Inflammatory macrophage treated with lipopolysaccharide for 1 hour (primary cell): Measurements from ENCODE around the gene TSPAN32.

Experiments
- DNase-seq, 2 donors: peaks; one replicate each; pipeline ENCODE4 v3.0.0-alpha.2; 2020 to 2022

The TSPAN32 gene

DNA sequence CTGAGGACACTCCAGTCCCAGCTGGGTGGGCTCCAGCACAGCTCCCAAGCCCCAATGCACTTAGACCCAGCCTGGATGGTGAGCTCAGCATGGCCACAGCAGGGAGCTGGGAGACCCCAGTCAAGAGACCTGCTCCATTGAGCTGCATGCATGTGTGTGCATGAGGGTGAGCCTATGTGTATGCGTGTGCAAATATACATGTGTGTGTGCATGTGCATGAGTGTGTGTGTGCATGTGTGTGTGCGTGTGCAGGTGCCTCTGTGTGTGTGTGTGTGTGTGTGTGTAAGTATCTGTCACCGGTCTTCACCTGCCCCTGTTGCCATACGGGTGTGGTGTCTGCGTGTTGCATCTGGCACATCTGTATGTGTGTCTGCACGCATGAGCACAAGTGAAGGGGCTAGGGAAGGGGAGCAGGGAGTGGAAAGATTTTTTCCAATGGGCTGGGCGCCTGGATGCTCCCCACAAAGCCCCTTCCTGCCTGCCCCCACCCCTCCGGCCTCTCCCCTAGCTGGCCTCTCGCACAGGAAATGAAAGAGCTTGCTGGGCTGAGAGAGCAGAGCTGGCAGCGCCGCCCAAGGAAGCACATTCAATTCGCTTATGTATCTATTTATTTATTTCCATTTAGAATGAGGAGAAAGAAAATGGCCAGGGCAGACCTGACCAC, 4.1 kb downstream of the TSPAN32 start:
- peak in 1 of 2 donors; percentile 8 for DNase-seq

DNA sequence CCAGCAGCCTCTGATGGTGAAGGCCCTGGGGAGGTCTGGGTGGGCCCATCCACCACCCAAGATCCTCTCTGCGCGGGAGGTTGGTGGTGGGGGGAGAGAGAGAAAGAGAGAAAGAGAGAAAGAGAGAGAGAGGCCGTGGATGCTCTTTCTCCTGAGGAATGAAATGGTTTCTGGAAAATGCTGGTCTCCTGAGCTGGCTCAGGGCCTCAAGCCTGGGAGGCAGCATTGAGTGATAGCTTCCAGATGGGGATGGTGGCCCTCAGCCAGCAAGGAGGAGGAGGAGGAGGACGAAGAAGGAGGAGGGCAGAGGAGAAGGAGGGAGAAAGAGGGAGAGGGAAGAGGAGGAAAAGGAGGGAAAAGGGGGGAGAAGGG, 4.6 kb downstream of the TSPAN32 start:
- DNase-seq: no peak

DNA sequence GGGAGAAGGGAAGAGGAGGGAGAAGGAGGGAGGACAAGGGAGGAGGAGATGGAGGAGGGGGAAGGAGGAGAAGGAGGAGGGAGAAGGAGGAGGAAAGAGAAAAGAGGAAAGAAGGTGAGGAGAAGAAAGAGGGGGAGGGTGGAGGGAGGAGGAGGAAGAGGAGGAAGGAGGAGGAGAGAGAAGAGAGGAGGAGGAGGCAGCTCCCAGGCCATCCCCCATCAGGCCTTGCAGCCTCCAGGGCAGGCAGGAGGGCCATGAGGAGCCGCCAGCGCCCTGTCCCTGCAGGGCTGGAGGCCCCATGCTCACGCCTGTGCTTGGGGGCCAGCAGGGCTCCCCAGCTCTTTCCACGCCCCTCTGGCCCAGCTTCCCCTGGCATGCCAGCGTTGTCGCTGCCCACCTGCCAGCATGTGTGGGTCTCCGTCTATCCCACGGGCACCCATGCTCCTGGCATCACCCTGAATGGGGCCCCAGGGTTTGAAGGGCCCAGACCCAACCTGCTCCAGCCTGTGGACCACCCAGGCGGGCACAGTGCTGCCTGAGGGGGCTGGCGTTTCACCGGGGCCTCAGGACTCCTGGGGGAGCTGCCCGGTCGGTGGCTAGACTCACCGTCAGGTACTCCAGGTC, 5.2 kb downstream of the TSPAN32 start:
- DNase-seq: no peak

DNA sequence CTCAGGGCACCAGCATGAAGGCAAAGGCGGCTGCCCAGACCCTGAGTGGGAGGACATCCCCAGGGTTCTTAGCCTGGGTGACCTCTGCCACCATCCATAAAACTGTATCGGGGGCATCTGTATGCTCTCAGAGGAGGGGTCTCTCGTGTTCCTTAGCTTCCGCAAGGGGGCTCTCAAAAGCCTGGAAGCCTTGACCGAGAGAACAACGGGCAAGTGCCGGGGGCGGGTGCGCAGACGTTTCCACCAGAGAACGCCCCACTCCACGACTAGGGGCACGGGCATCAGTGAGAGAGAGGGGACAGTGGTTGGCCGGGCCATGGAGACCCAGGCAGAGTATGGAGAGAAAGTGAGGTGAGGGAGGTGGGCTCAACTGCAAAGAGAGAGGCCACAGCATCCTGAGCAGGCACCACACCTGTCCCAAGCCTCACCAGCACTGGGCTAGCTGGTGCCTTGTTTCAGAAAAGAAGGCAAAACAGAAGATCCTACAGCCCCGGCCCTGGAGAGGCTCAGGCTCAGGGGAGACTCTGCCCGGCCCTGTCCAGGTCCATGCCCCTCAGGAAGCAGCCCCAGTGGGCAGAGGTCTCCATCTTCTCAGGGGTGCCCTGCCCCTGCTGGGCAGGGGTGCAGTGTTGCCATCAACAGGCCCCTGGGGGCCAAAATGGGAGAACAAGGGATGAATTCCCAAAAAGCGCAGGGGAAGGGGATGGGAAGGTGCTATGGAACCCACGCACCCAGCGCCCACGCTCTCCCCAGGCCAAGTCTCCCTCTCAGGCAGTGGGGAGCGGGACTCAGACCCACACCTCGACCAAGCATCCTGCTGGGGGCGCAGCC, 5.9 kb downstream of the TSPAN32 start:
- no peak for DNase-seq

DNA sequence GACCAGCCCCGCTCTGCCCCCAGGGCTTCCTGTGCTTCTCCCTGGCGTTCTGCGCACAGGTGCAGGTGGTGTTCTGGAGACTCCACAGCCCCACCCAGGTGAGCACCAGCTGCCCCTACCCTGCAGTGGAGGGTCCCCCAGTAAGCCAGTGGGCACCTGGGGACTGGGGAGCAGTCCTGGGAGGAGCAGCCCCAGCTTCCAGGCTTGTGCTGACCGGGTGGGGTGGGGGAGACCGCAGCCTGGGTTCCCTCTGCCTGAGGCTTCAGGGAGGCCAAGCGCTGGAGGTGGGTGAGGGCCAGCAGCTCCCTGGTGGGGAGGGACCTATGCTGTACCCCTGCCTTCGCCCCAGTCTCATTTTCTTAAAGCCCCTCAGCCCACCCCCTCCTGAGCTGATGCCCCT, 6.9 kb downstream of the TSPAN32 start:
- DNase-seq: no peak

DNA sequence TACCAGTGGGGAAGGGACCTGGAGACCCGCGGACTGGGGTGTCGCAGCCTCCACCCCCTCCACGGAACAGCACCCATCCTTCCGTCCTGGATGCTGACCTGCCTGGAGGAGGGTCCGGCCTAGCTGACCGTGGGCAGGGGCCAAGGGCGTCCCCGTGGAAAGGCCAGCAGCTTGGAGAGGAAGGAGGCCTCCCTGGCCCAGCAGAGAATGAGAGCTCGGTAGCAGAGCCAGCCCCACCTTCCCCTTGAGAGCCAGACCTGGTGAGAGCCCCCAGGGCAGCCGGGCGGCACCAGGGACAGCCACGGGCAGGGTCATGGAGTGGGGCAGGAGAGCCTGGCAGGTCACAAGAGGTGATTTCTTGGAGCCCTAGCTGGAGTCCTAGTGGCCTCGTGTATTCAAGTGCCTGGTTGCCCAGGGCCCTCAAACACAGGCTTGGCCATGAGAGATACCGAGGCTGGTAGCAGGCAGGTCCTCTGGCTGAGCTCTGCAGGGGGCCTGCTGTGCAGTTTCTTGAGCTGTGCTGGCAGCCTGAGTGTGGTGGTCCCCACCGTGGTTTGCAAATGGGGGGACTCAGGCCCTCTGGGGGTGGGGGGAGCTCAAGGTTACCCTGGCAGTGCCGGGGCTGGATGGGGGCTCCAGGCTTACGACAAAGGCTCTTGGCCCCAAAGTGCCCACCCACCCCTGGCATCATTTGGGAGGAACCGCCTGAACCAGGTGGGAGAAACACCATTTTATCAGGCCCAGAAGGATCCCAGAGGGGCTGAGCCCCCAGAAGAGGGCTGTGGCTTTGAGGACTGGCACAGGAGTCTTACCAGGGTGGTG, 7.6 kb downstream of the TSPAN32 start:
- DNase-seq: no peak

DNA sequence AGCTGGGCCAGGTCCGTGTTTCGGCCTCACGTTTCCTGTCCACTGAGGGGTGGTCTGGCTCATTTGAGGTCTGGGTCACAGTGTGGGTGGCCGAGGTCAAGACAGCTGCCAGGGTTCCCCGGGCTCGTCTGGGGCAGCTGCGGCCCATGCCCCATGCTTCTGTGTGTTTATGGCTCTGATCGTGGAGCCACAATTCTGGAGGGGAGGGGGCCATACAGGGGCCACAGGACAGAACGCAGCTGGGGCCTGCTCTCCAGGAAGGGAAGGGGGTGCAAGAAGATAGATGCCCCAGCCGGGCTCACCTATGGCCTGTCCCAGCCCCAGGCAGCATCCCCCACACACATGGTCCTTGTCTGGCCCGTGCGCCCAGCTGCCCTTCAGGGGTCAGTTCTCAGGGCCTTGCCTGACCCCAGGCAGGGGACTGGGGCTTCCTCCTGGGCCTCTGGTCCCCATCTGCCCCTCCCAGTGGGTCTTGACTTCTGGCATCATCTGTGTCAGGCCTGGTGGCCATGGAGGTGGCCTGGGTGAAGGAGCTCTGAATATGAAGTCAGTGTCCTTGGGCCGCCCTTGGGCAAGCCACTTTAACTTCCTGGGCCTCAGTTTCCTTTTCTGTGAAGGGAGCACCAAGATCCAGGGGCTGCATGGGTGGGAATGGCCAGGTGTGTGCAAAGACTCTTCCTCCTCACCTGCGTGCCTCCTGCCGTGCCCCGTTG, 8.4 kb downstream of the TSPAN32 start:
- DNase-seq: no peak

DNA sequence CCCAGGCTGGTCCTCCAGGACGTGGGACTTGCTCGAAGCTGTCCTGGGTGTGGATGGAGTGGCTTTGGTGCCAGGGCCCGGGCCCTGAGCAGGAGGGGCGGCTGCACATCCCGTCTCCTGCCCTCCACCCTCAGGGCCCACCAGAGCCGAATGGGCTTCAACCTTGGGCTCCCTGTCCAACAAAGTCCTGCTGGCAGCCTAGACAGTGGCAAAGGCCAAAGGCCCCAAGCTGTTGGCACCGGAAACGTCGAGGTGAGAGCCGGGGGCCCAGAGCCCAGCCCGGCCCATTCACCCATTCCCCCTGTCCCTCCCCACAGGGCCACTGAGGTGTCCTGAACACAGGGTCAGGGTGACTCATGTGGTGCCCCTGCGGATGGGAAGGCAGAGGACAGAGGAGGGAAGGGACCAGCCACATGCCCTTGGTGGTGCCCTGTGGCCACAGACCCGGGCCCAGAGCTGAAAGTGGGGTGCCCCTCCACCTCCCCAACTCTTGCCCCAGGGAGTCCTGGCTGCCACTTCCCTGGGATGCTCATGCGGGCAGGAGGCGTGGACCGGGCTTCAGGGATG, 9.1 kb downstream of the TSPAN32 start:
- DNase-seq: no peak

DNA sequence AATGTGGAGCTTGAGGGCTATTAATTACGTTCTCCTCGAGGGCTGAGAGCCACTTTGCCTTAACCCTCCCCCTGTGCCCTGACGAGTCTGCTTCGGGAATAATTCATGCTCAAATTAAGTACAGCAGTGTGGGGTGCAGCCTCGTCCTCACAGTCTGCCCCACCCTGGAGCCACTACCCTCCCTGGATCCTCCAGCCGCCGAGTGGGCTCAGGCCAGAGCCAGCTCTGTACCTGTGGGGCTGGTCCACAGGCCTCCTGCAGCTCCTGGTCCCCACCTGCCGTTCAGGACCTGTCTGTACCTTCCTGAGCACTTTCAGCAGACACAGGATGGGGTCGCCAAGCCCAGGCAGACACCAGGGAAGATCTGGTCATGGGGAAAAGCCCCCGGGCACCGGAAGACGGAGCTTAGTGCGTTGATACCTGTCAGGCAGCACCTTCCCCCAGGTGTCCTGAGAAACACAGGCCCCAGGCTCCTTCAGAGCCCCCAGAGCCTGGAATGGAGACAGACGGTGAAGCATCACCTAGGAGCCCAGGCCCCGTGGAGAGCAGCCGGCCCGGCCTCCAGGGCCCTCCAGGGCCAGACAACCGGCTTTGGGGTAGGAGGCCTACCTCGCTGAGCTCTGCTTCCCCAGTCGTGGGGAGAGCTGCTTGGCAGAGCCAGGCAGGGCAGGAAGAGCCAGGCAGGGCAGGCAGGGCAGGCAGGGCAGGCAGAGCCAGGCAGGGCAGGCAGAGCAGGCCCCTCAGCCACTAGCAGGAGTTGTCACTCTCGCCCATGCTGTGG, 9.7 kb downstream of the TSPAN32 start:
- DNase-seq: no peak

DNA sequence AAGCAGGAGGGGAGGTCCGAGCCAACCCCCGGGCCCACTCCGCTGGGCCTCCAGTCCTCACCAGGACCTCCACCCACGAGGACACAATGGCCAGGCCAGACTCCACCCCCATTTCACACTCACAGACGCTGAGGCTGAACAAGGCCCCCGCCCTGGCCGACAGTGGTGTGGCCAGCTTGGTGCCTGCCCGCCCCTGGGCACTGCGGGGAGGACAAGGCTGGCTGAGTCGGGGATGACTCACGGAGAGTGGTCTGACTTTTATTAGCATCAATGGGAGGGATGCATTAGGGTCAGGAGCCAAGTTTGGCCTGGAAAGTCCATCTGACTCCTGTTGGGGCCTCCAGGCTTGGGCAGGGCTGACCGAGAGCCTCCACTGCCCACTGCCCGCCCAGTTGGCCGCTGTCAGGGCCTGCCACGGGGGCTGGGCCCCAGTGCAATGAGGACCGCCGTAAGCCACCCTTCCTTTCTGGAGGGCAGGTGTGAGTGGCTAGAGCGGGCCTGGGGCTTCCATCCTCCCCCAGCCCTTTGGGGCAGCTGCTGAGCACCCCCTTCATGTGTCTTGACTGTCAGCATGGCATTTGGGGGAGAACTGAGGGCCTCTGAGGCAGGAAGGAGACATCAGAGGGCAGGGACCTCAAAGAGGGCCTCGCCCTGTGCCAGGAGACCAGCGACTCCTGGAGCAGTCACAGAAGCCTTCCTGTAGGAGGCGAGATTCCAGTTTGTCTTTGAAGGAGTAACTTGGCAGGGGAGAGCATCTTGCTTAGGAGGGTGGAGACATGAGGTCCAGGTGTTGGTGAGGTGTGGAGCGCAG, 10.6 kb downstream of the TSPAN32 start:
- DNase-seq: no peak

DNA sequence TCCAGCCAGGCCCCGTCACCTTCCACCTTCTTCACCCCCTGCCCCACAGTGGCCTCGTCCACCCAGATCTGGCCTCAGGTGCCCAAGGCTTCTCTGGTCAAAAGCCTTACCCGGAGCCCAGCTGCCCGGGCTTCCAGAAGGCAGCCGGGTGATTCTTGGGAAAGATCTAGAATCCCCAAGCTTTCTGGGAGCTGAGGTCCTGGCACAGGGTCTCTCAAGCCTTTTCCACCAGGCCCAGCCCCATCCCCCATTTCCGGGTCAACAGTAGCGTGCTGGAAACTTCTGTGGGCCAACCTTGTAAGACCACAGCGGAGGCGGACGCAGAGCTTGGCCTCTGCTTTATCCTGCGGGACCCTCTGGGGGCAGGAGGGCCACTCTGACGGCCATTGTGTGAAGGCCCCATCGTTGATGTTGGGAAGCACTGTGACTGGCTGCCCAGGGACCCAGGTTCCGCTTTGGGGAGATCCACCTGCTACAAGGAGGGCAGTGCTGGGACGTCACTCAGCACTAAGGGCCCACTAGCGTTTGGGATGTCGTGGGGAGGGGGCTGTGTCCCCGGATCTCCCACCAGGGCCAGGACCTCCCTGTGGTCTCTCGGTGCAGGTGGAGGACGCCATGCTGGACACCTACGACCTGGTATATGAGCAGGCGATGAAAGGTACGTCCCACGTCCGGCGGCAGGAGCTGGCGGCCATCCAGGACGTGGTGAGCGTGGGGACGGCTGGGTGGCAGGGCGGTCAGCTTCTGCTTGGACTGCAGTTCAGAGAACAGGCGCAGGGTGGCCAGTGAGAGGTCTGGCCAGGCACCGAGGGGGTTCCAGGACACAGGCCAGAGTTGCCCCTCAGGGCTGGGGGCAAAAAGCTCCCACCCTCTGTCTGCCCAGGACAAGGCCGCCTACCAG, 11.5 kb downstream of the TSPAN32 start:
- no peak for DNase-seq

DNA sequence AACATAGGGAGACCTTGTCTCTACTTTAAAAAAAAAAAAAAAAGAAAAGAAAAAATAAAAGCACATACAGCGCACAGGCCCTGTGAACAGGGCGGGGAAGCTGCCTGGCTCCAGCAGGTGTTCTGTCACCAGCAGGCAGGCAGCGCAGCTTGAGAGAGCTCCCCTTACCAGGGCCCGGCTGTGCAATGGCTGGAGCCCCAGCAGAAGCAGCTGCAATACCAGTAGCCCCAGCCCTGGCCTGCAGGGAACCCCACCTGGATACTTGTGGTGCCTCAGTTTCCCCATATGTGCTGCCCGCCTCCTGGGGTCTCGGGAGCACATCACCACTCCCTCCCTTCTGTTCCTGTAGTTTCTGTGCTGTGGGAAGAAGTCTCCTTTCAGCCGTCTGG, 12.3 kb downstream of the TSPAN32 start:
- no peak for DNase-seq

DNA sequence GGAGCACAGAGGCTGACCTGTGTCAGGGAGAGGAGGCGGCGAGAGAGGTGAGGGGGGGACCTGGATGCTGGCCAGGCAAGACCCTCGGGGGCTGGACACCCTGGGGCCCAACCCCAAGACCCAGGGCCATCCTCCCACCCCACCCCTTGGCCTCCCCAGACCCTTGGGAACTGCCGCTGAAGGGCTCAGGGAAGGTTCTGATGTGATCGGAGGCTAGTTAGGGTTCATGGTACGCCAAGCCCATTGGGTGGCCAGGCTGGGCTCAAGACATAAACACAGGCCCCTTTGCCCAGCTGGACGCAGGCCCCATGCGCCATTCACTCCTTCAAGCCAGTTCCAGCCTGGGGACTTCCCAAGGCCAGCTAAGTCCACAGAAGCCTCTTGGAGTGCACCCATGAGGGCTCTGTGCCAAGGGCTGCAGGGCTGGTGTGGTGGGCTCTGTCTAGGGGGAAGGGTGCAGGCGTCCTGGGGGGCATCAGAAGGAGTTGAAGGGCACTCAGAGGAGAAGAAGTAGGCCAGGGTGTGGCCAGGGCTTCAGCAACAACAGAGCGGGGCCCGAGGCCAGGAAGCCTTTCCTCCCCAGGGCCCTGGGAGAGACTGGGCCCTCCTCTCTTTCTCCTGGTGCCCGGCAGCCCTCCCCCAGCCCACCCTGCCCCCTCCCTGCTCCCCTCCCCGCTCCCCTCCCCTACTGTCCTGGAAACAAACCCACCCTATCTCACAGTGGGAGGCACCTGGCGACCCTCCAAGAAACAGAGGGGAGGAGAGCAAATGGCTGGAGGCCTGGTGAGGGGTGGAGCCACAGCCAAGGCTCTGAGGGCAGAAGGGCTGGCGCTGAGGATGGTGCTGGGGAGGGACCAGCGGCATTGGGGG, 12.9 kb downstream of the TSPAN32 start:
- DNase-seq: no peak

DNA sequence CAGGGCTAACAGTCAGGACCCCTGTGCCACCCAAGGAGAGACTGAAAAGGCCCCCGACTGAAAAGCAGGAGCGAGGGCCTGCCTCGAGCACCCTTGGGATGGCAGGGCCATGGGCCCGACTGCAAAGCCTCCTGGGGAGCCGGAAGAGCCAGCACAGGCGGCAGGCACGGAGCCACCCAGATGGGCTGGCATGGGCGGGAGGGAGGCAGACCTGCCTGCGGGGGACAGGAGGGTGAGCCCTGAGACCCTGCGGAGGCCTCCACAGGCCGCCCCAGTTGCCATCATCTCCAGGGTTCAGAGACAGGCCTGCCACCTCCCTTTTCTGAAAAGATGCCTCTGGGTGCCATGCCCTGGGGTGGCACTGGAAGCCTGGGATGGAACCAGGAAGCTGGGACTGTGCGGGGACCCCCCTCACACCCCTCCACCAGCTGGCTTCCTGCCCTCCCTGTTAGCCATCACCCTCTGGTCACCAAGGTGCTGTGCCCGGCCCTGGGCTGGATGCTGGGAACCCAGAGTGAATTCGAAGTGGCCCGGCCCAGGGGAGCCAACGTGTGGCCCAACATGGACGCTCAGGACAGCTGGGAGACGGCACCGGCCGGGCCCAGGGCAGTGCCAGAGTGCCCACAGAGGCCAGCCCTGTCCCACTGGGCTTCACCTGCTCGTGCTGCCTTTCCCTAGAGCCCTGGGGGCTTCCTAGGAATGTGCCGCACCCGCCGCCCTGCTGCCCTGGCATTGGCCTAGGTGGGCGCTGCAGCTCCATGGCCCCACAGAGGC, 13.8 kb downstream of the TSPAN32 start:
- DNase-seq: no peak

DNA sequence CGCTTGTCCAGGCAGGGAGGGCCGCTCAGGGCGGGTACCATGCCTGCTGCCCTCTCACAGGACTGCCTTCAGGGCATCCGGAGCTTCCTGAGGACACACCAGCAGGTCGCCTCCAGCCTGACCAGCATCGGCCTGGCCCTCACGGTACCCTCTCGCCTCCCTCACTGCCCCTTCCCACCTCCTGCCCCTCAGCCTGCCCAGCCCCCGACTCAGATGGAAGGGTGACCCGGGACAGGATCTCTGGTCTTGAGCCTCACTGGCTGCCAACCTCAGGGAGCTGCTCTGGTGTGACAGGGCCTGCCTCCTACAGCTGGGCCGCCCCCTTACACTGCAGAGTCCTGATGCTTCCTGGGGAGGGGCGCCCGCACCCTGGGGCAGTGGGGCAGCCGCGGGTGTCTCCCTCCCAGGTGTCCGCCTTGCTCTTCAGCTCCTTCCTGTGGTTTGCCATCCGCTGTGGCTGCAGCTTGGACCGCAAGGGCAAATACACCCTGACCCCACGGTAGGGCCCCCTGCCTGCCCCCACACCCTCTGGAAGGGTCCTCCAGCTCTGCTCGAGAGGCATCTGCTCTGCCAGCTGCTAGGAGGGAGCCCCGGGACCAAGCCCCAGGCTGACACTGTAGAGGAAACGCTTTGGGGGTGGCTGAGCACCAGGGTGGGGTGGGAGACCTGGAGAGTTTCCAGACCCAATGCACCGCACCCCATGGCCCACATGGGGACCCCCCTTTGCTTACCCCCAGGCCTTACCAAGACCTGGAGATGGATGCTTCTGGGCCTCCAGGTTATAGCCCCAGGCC, 14.6 kb downstream of the TSPAN32 start:
- DNase-seq: no peak

DNA sequence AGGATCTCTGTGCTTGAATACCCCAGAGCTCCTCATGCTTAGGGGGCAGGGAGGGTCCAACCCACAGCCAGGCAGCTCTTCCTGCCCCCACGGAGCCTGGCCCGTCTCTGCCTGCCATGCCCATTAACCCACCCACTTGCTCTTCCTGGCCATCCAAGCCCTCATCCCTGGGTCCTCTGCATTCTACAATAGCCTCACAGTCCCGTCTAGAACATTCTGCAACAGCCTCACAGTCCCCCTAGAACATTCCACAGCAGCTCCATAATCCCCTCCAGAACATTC, 15.1 kb downstream of the TSPAN32 start:
- no peak for DNase-seq
